GM04503 (cell line): ENCODE data around the gene XNDC1N.
"Not testable (repeated sequence)": the region's sequence is repeated elsewhere in the genome, so short reads cannot be mapped to it uniquely, and the experiment has no call there.

Source experiments
- DNase-seq: peaks from one replicate; pipeline ENCODE4 v3.0.0-alpha.2; 2012; ENCODE audit warnings: low read depth

XNDC1N gene

GRCh38 chr11:71931245-71931602 lies 2.8 kb upstream of the XNDC1N start:
- no peak for DNase-seq

- no peak for DNase-seq
Observed at GRCh38 chr11:71930556-71931244, 2.3 kb upstream of the XNDC1N start.

GRCh38 chr11:71929491-71929890 lies 1.1 kb upstream of the XNDC1N start:
- no peak for DNase-seq

- peak; percentile 87 for DNase-seq
Observed at GRCh38 chr11:71928737-71929443, 496 bp upstream of the XNDC1N start, which contains the start of gene RNF121. TSS of gene RNF121 (plus strand) at chr11:71929046. CDS start at chr11:71929062, 16 bp downstream.

- DNase-seq: no peak
Observed at GRCh38 chr11:71917646-71918140, 10.7 kb downstream of the XNDC1N start.

- DNase-seq: no peak
Observed at GRCh38 chr11:71914617-71915189, 13.7 kb downstream of the XNDC1N start.

- DNase-seq: peak; percentile 53
Observed at GRCh38 chr11:71913756-71914526, 14.5 kb downstream of the XNDC1N start.

GRCh38 chr11:71911986-71912340 lies 16.4 kb downstream of the XNDC1N start:
- not testable (repeated sequence) for DNase-seq

GRCh38 chr11:71911321-71911985 lies 16.9 kb downstream of the XNDC1N start:
- not testable (repeated sequence) for DNase-seq

- not testable (repeated sequence) for DNase-seq
Observed at GRCh38 chr11:71910775-71911174, 17.6 kb downstream of the XNDC1N start.

GRCh38 chr11:71908218-71908617 lies 20.2 kb downstream of the XNDC1N start:
- no peak for DNase-seq

- DNase-seq: peak; percentile 43
Observed at GRCh38 chr11:71901137-71901536, 27.3 kb downstream of the XNDC1N start.

- no peak for DNase-seq
Observed at GRCh38 chr11:71895961-71896360, 32.4 kb downstream of the XNDC1N start.

- DNase-seq: not testable (repeated sequence)
Observed at GRCh38 chr11:71889181-71889872, 39.1 kb downstream of the XNDC1N start.

GRCh38 chr11:71888335-71889010 lies 39.9 kb downstream of the XNDC1N start:
- DNase-seq: not testable (repeated sequence)

GRCh38 chr11:71885806-71886205 lies 42.6 kb downstream of the XNDC1N start:
- DNase-seq: not testable (repeated sequence)
